A673 (cell line): ENCODE results near the gene MYO7A. TPM values are rescaled to one million over a fixed set of nuclear protein-coding genes. Genes with fewer than 3 reads are reported as not detected.

Source experiments
- BruUV-seq: library from RNA; stranded (reverse); fragments of 400-500 nt; replicated peaks from 2 replicates; lab custom pipeline; 2021; lab: Mats Ljungman, UMichigan
- CTCF ChIA-PET: fragments of 300-600 bp; sonication (Branson Sonifier 250); formaldehyde crosslinking; loops from one replicate; lab custom pipeline; 2022; ENCODE audit warnings: antibody characterized with exemption; lab: Charles Lee
- POLR2A ChIA-PET: fragments of 300-600 bp; sonication (Branson Sonifier 250); formaldehyde crosslinking; loops from one replicate; lab custom pipeline; 2022; ENCODE audit warnings: antibody characterized with exemption; ENCODE audit not compliant: low non-redundant PET; lab: Charles Lee
- DNase-seq: peaks from one replicate; pipeline ENCODE4 v3.0.0-alpha.2; 2015; ENCODE audit warnings: low spot score
- H3K27ac ChIP-seq: fragments of 200-600 bp; sonication (generic); 2 replicates; pipeline ENCODE4 v1.5.1; 2016; ENCODE audit warnings: mixed run types, low read depth, mild to moderate bottlenecking, mixed read lengths, antibody characterized with exemption, low read length; ENCODE audit not compliant: poor library complexity, severe bottlenecking
- H3K27me3 ChIP-seq: fragments of 200-600 bp; sonication (generic); replicated peaks from 2 replicates; pipeline ENCODE4 v1.6.1; 2017; ENCODE audit warnings: mixed run types, low read depth, mild to moderate bottlenecking, mixed read lengths, antibody characterized with exemption, low read length; ENCODE audit not compliant: insufficient read depth, poor library complexity
- H3K36me3 ChIP-seq: fragments of 200-600 bp; sonication (generic); 2 replicates; pipeline ENCODE4 v1.6.1; 2016; ENCODE audit warnings: mixed run types, mild to moderate bottlenecking, mixed read lengths, antibody characterized with exemption, low read length; ENCODE audit not compliant: insufficient read depth, poor library complexity, severe bottlenecking
- H3K4me1 ChIP-seq: fragments of 200-600 bp; sonication (generic); 2 replicates; pipeline ENCODE4 v1.6.1; 2017; ENCODE audit warnings: mixed run types, mild to moderate bottlenecking, mixed read lengths, antibody characterized with exemption, low read length; ENCODE audit not compliant: insufficient read depth, poor library complexity, severe bottlenecking
- H3K4me3 ChIP-seq: fragments of 200-600 bp; sonication (generic); 2 replicates; pipeline ENCODE4 v1.5.1; 2016; ENCODE audit warnings: low read depth, mixed run types, mild to moderate bottlenecking, mixed read lengths, low read length; ENCODE audit not compliant: poor library complexity, severe bottlenecking
- H3K9me3 ChIP-seq: fragments of 200-600 bp; sonication (generic); 2 replicates; pipeline ENCODE4 v1.6.1; 2016; ENCODE audit warnings: mixed run types, low read depth, mild to moderate bottlenecking, mixed read lengths, antibody characterized with exemption, low read length; ENCODE audit not compliant: poor library complexity, severe bottlenecking
- CTCF ChIP-seq: fragments of 300-800, 200-600 bp; sonication (generic); conservative IDR thresholded peaks from 2 replicates; pipeline ENCODE4 v1.5.1; 2017; ENCODE audit warnings: low read depth, mild to moderate bottlenecking, antibody characterized with exemption, low read length, moderate library complexity, mixed read lengths
- EZH2 ChIP-seq: fragments of 200-600 bp; sonication (generic); IDR thresholded peaks from 2 replicates; pipeline ENCODE4 v1.6.1; 2017; ENCODE audit warnings: borderline replicate concordance, low read depth, mild to moderate bottlenecking, mixed read lengths, antibody characterized with exemption, low read length; ENCODE audit not compliant: poor library complexity, severe bottlenecking
- intact Hi-C: fragments of 100-400 bp; cut with micrococcal nuclease; formaldehyde crosslinking; loops from one replicate; pipeline ENCODE4 v1.10.0; 2022; ENCODE audit not compliant: unreplicated experiment
- total RNA-seq: library from RNA; stranded (reverse); gene quantifications from 2 replicates; pipeline ENCODE4 v1.2.3, GENCODE V29; 2021

The MYO7A gene
- total RNA-seq, 1 experiment from 2014 or later: not detected

GRCh38 chr11:77259641-77260040 is 131.6 kb downstream of the MYO7A start:
- TF ChIP-seq CTCF: no peak
- no peak for TF ChIP-seq EZH2
- ChIA-PET CTCF (no interaction called here), POLR2A (no interaction called here)
- Histone ChIP-seq H3K36me3 (no peaks in the 10 kb centered on the region), H3K27ac (no peak overlapping the region), H3K4me3 (no peak overlapping the region), H3K9me3 (no peaks in the 10 kb centered on the region), H3K4me1 (no peaks in the 10 kb centered on the region), H3K27me3 (no peaks in the 10 kb centered on the region)
- BruUV-seq: no TSS peak
- no peak for DNase-seq
- intact Hi-C loops: no loop called here

- Histone ChIP-seq H3K27me3 (no peaks in the 10 kb centered on the region), H3K4me3 (no peak overlapping the region), H3K36me3 (no peaks in the 10 kb centered on the region), H3K27ac (no peak overlapping the region), H3K4me1 (no peaks in the 10 kb centered on the region), H3K9me3 (no peaks in the 10 kb centered on the region)
- DNase-seq: no peak
- ChIA-PET POLR2A (no interaction called here), CTCF (no interaction called here)
- TF ChIP-seq EZH2 (no peak), CTCF (no peak)
- no TSS peak for BruUV-seq
- intact Hi-C loops: no loop called here
Measured at GRCh38 chr11:77262803-77263202, 134.8 kb downstream of the MYO7A start.

Other genes starting within 250 kb of the MYO7A start
- gene B3GNT6, start 93.8 kb upstream of the MYO7A start, total RNA-seq: not detected in 2 replicates
- 4.3 and 7.0 TPM in 2 replicates for gene CAPN5, start 61.3 kb upstream of the MYO7A start, total RNA-seq
- gene OMP, start 25.4 kb upstream of the MYO7A start, total RNA-seq: not detected in 2 replicates
- not detected in 2 replicates for gene GDPD4, start 173.4 kb downstream of the MYO7A start, total RNA-seq